HG02938 (cell line): ENCODE measurements around the gene GNAT2.

Source experiments
- ATAC-seq: cut with Tn5 transposase; IDR thresholded peaks from one replicate; pipeline ENCODE4 v1.9.1; 2021; ENCODE audit warnings: mild to moderate bottlenecking, moderate library complexity; ENCODE audit not compliant: unreplicated experiment

The GNAT2 gene

DNA sequence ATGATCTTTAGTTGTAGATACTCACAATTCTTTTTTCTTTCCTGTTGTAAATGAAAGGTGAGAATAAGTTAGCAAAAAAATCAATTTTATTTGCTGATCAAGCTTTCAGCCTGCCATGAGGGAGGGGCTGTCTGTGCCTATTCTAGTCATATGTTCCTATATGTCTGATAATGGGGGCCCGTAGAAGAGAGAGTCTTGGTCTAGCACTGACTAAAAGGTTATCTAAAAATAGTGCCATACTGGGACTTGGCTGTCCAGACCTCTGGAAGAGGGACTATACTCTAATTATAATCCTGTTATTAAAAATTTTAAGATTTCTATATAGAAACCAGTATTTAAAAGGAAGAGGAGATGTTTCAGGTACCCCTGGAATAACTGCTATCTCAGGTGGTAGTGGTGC is 52.4 kb downstream of the GNAT2 start:
- ATAC-seq: no peak

DNA sequence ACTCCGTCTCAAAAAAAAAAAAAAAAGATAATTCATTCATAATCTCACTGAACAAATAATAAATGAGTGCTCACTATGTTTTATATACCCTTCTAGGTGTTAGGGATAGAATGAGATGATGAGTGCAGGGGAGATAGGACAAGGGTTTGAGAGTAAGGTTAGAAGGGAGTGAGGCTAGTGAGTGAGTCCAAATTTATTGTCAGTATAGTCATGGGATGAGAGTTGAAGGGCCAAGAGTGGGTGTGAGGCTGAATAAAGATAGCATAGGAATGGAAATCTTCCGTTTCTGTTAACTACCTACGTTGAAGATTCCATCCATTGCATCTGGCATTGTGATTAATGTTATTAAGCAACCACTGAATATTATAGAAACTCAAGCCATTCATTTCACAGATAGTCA is 54.2 kb downstream of the GNAT2 start:
- no peak for ATAC-seq

DNA sequence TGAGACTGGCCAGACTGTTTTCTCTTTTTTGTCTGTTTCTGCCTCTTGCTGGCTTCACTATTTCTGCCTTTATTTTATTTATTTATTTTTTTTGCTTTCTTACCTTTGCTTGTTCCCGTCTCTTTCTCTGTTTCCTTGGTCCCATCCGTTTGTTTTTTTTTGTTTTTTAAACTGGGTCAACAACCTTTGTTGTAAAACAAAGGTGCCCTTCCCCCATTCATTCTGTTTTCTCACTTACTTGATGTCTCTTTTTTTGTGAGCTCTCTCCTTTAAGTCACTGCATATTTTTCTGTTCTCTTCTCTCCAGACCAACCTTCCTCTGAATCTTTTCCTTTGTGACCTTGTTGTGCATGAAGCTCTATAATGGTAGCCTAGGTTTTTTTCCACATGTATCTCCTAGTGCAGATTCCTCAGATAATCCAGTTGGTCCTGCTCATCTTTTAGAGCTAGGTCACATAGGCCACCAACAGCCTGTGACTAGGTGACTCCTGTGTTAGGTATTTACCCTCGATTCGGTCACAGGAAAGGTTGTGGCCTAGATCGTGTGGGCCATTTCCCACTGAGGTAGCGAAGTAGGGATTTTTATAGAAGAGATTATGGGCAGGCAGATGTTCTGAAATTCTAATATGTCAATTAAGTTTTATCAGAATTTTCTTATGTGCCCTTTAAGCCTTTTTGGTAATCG is 55.1 kb downstream of the GNAT2 start:
- ATAC-seq: no peak

DNA sequence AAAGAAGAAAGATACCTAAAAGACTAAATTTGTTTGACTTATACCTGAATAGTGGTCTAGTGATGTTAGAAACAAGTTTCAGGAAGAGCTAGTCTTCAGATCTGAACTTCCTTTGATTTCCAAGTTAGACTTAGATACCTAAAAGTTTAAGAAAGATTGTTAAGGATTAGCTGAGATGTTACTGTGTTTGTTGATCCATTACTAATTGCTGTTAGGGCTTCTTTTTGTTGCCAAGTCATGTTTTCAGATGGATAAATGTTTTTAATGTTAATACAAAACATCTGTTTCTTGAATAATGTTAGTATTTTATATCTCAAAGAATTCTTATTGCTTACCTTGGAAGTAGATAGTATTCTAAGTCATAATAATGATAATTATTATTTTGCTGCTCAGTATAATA is 59.4 kb downstream of the GNAT2 start:
- ATAC-seq: no peak

DNA sequence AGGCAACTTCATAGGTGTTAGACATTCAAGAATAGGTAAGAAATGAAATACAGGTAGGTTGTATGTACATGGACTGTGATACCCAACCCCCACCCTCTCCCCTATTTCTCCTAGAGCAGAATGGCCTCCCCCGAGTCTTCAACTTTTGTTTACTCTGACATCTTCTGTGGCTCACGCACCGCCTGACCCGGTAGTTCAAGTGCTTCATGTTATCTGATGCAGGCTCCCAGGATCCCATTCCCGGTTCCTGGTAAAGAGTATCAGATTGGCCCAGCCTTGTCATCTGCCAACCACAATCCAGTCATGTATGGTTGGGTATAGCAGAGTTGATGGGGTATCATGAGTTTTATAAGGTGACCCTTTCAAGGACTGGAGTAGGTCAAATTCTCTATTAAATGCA is 61.9 kb downstream of the GNAT2 start:
- no peak for ATAC-seq

DNA sequence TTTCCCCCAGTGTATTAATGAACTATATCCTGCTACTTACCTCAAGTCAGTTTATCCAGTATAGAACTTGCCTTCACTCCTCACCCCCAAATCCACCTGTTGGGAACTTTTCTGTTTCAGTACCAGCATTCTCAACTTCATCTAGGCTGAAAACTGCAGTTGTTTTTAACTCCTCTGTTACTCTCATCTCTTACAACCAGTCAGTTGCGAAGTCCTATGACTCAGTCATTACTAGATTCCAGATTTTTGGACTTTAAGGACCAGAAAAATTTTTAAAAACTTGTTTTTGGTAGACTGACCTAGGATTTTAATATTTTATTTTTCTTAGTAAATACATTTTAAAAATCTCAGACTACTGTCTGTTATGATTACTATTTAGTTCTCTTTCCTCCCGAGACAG is 62.9 kb downstream of the GNAT2 start:
- ATAC-seq: no peak
